K562 (cell line): ENCODE results near the gene ANXA2. TPM values are rescaled to one million over a fixed set of nuclear protein-coding genes. Genes with fewer than 3 reads are reported as not detected.

Experiments used
- ATAC-seq: fragments of 200-7000 bp; cut with Tn5 transposase; 3 replicates; pipeline ENCODE4 v1.9.1; 2020; ENCODE audit warnings: moderate library complexity
- BruUV-seq: library from RNA; stranded (reverse); fragments of 400-500 nt; replicated peaks from 2 replicates; lab custom pipeline; 2021; lab: Mats Ljungman, UMichigan
- CTCF ChIA-PET: fragments of 300-600 bp; formaldehyde crosslinking; extraction: SDS; loops from one replicate; lab custom pipeline; 2021; ENCODE audit warnings: low intra/inter-chr PET ratio; lab: Yijun Ruan, JAX
- POLR2A ChIA-PET: fragments of 300-600, 350-650 bp; sonication (Branson Sonifier 250); formaldehyde crosslinking; extraction: SDS; loops from one replicate; lab custom pipeline; 2021; ENCODE audit warnings: antibody characterized with exemption, inconsistent platforms; lab: Yijun Ruan, JAX
- DNase-seq, 4 experiments: peaks; one replicate each; pipeline versions ENCODE4 v3.0.0 to v3.0.0-alpha.2; 2011 to 2018; ENCODE audit warnings: low spot score in 3 of 4, mixed read lengths in 3 of 4; ENCODE audit errors: extremely low read depth in 1 of 4
- FAIRE-seq: peaks from 2 replicates; lab custom pipeline; 2011; peaks lifted over from hg19 to GRCh38; lab: Jason Lieb, UNC
- H2AFZ ChIP-seq: 2 replicates; pipeline ENCODE4 v1.6.0; 2011; ENCODE audit warnings: low read depth, low read length, control low read depth, inconsistent platforms
- H3K27ac ChIP-seq: fragments of 200-600 bp; 3 replicates; pipeline ENCODE4 v1.8.0; 2011; ENCODE audit warnings: low read depth, mild to moderate bottlenecking, control low read depth, inconsistent platforms, low read length, moderate library complexity, mixed read lengths; ENCODE audit errors: extremely low read depth
- H3K27me3 ChIP-seq, 2 experiments: fragments of 300-600 bp in 1 of 2; 2 replicates in 1 of 2; 3 replicates in 1 of 2; pipeline versions ENCODE4 v1.6.0 to v1.8.0; 2011; ENCODE audit warnings: inconsistent platforms in 2 of 2, low read length in 2 of 2, mild to moderate bottlenecking in 1 of 2, mixed read lengths in 1 of 2, moderate library complexity in 1 of 2; ENCODE audit not compliant: control insufficient read depth in 2 of 2, insufficient read depth in 2 of 2
- H3K36me3 ChIP-seq: fragments of 300-600 bp; 3 replicates; pipeline ENCODE4 v1.8.0; 2011; ENCODE audit warnings: mild to moderate bottlenecking, low read length, inconsistent platforms; ENCODE audit not compliant: control insufficient read depth, insufficient read depth
- H3K4me1 ChIP-seq, 2 experiments: fragments of 200-600 bp in 1 of 2; replicated peaks in 1 of 2; 2 replicates in 1 of 2; 3 replicates in 1 of 2; pipeline versions ENCODE4 v1.5.1 to v1.8.0; 2011; ENCODE audit warnings: inconsistent platforms in 2 of 2, low read length in 2 of 2, mild to moderate bottlenecking in 1 of 2, mixed read lengths in 1 of 2, moderate library complexity in 1 of 2; ENCODE audit not compliant: control insufficient read depth in 2 of 2, insufficient read depth in 2 of 2
- H3K4me2 ChIP-seq: 2 replicates; pipeline ENCODE4 v1.6.1; 2011; ENCODE audit warnings: low read length, control low read depth, inconsistent platforms, mixed read lengths; ENCODE audit not compliant: insufficient read depth
- H3K4me3 ChIP-seq: fragments of 200-600 bp; sonication (generic), shearing (Covaris generic); 2 replicates; pipeline ENCODE4 v1.5.1; 2016; ENCODE audit warnings: control low read depth, inconsistent platforms
- H3K79me2 ChIP-seq: fragments of 200-600 bp; 3 replicates; pipeline ENCODE4 v1.8.0; 2011; ENCODE audit warnings: low read length, inconsistent platforms; ENCODE audit not compliant: control insufficient read depth, insufficient read depth
- H3K9ac ChIP-seq, 2 experiments: 2 replicates each; pipeline versions ENCODE4 v1.6.0 to v1.6.1; 2011; ENCODE audit warnings: low read depth in 2 of 2, low read length in 2 of 2, control low read depth in 1 of 2, inconsistent platforms in 1 of 2, mild to moderate bottlenecking in 1 of 2, mixed read lengths in 1 of 2; ENCODE audit not compliant: insufficient read depth in 1 of 2
- H3K9me1 ChIP-seq: one replicate; pipeline ENCODE4 v1.6.0; 2011; ENCODE audit warnings: inconsistent platforms, mild to moderate bottlenecking, low read length, moderate library complexity; ENCODE audit not compliant: control insufficient read depth, insufficient read depth
- H3K9me3 ChIP-seq: replicated peaks from 2 replicates; pipeline ENCODE4 v1.5.1; 2011; ENCODE audit warnings: low read depth, low read length, inconsistent platforms; ENCODE audit not compliant: control insufficient read depth, insufficient read depth
- H4K20me1 ChIP-seq: replicated peaks from 2 replicates; pipeline ENCODE4 v1.6.1; 2011; ENCODE audit warnings: low read length, inconsistent platforms, mixed read lengths; ENCODE audit not compliant: control insufficient read depth, insufficient read depth
- ARHGAP35 ChIP-seq: fragments of 450-650 bp; IDR thresholded peaks from 2 replicates; pipeline ENCODE4 v1.6.1; 2018; ENCODE audit not compliant: partially characterized antibody
- ETS2 ChIP-seq: IDR thresholded peaks from 2 replicates; pipeline ENCODE4 v1.6.1; 2016; ENCODE audit warnings: borderline replicate concordance, missing genetic modification characterization, mild to moderate bottlenecking, moderate library complexity, missing compliant biosample characterization; ENCODE audit not compliant: poor library complexity, severe bottlenecking
- FIP1L1 ChIP-seq: fragments of 200-400 bp; formaldehyde crosslinking; IDR thresholded peaks from 2 replicates; pipeline ENCODE4 v1.6.1; 2018; ENCODE audit warnings: mild to moderate bottlenecking, low read depth, low read length; ENCODE audit not compliant: poor library complexity, severe bottlenecking
- MCM7 ChIP-seq, 2 experiments: fragments of 450-650 bp; IDR thresholded peaks; 2 replicates each; pipeline ENCODE4 v1.6.1; 2016 to 2018
- NFIX ChIP-seq: fragments of 250-450 bp; sonication (Bioruptor Pico); IDR thresholded peaks from 2 replicates; pipeline ENCODE4 v1.4.0; 2020; ENCODE audit warnings: low read depth, mild to moderate bottlenecking, moderate library complexity
- YY1 ChIP-seq, 3 experiments: IDR thresholded peaks; 2 replicates each; pipeline ENCODE4 v1.6.1; 2011; ENCODE audit warnings: low read length in 2 of 3, mild to moderate bottlenecking in 2 of 3, moderate library complexity in 2 of 3, borderline replicate concordance in 1 of 3, control low read depth in 1 of 3, low read depth in 1 of 3; ENCODE audit not compliant: insufficient read depth in 3 of 3, insufficient replicate concordance in 2 of 3, control insufficient read depth in 1 of 3, insufficient read length in 1 of 3; ENCODE audit errors: extremely low read depth in 1 of 3
- ZBTB17 ChIP-seq: fragments of 450-650 bp; formaldehyde crosslinking; IDR thresholded peaks from 2 replicates; pipeline ENCODE4 v1.4.0; 2020; ENCODE audit warnings: mild to moderate bottlenecking
- ZNF282 ChIP-seq: sonication (generic); formaldehyde crosslinking; IDR thresholded peaks from 2 replicates; pipeline ENCODE4 v1.8.1; 2023; ENCODE audit warnings: missing genetic modification reagents
- WGBS: fragments of 100-300 bp; shearing (Covaris generic); methylation state at CpG from one replicate; pipeline ENCODE4 v1.1.6; 2016; ENCODE audit warnings: low coverage, mixed read lengths; ENCODE audit not compliant: insufficient coverage; ENCODE audit errors: missing lambda C conversion rate; 5-methylcytosine and 5-hydroxymethylcytosine counted together
- in situ Hi-C: fragments of 300-500 bp; cut with MboI; formaldehyde crosslinking; loops from 4 replicates; pipeline ENCODE4 v1.15.0; 2018; ENCODE audit warnings: inconsistent platforms, mixed read lengths
- intact Hi-C: fragments of 100-400 bp; cut with micrococcal nuclease; formaldehyde crosslinking; loops from 2 replicates; pipeline ENCODE4 v1.14.2; 2022
- polyA plus RNA-seq, 8 experiments: library from polyadenylated mRNA; depleted of rRNA in 4 of 8; stranded (reverse) in 5 of 8; unstranded in 3 of 8; fragments of >200 nt; fragmentation: Nextera tagmentation in 2 of 8; fragmentation: Illumina TruSeq in 1 of 8; extraction: Ambion mirVana in 2 of 8; extraction: Trizol in 1 of 8; gene quantifications; 2 replicates each; pipeline versions ENCODE4 v1.2.1 to v1.2.3, GENCODE V29; 2011 to 2014; ENCODE audit warnings: inconsistent platforms in 1 of 8, missing spikeins in 1 of 8
- total RNA-seq, 7 experiments: library from RNA; depleted of rRNA in 6 of 7; stranded (reverse); fragments of >200 nt in 6 of 7; fragmentation: Illumina TruSeq in 2 of 7; extraction: Trizol in 2 of 7; gene quantifications; 2 replicates each; pipeline versions ENCODE4 v1.2.1 to v1.2.3, GENCODE V29; 2011 to 2021; ENCODE audit warnings: low replicate concordance in 1 of 7
- TF ChIP-seq, protein P1 (sequence below), 2 experiments: fragments of 200-800 bp in 1 of 2; sonication (Bioruptor generic) in 1 of 2; sonication (generic) in 1 of 2; formaldehyde crosslinking in 1 of 2; IDR thresholded peaks in 1 of 2; conservative IDR thresholded peaks in 1 of 2; 2 replicates each; pipeline versions ENCODE4 v1.5.0 to v1.6.1; 2016 to 2020; ENCODE audit warnings: missing compliant biosample characterization in 1 of 2, missing genetic modification characterization in 1 of 2, missing genetic modification reagents in 1 of 2
- TF ChIP-seq, protein P2 (sequence below): sonication (generic); formaldehyde crosslinking; IDR thresholded peaks from 2 replicates; pipeline ENCODE4 v1.8.0; 2022; ENCODE audit warnings: missing genetic modification reagents, mild to moderate bottlenecking, moderate library complexity, borderline replicate concordance

The ANXA2 gene
- total and polyA plus RNA-seq, 9 of the 15 experiments (the other 6 are each of a cell fraction or from before 2014, with no cell fraction given): 301 to 1,102 (median 452) TPM

DNA sequence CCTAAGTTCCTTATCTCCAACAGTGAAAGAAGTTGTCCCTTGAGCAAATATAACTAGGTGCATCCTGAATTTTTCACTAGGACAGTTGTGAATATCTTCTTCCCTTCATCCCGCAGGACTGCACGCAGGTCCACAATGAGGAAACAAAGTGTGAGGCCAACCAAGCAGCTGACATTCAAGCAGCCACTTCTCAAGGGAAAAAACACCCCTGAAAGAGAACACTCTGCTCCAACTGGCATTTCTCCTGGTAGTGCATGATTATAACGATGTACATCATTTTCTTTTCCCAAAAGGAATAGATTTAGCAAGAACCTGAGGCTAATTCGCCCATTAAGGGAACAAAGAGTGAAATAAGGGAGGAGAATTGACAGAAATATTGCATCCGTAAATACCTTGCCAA lies 74.5 kb downstream of the ANXA2 start:
- H3K9me1 ChIP-seq: no peaks in the 10 kb centered on the region
- H3K27ac ChIP-seq: no peak overlapping the region
- H3K9me3 ChIP-seq: no peaks in the 10 kb centered on the region
- H3K79me2 ChIP-seq: no peaks in the 10 kb centered on the region
- DNase-seq (no peak), FAIRE-seq (no peak)
- intact Hi-C loops: no loop called here
- H3K27me3 ChIP-seq: peaks cover 6 to 10% of the 10 kb centered on the region in 2 experiments; a peak in 4 of 5 replicates
- no peaks in the 10 kb centered on the region; the same call in 1 of the 2 replicates for H4K20me1 ChIP-seq
- no peaks in the 10 kb centered on the region for H3K36me3 ChIP-seq
- no peaks in the 10 kb centered on the region for H3K4me1 ChIP-seq
- no peak overlapping the region for H3K4me2 ChIP-seq
- no peak overlapping the region for H3K4me3 ChIP-seq
- no peak for TF ChIP-seq ARHGAP35
- no peak for TF ChIP-seq ZNF282 (CRISPR knock-in tag)
- TF ChIP-seq NFIX (CRISPR knock-in tag): no peak
- no peak for TF ChIP-seq ZBTB17 (CRISPR knock-in tag)
- no peak for TF ChIP-seq FIP1L1
- no peak for TF ChIP-seq YY1 (IDR thresholded peaks at IDR 0.05; ENCODE audit: borderline replicate concordance in 1 of 3, control insufficient read depth in 1 of 3, extremely low read depth in 1 of 3, insufficient read depth in 3 of 3, insufficient read length in 1 of 3, insufficient replicate concordance in 2 of 3, low read depth in 1 of 3, low read length in 2 of 3)
- TF ChIP-seq, protein P1, sequence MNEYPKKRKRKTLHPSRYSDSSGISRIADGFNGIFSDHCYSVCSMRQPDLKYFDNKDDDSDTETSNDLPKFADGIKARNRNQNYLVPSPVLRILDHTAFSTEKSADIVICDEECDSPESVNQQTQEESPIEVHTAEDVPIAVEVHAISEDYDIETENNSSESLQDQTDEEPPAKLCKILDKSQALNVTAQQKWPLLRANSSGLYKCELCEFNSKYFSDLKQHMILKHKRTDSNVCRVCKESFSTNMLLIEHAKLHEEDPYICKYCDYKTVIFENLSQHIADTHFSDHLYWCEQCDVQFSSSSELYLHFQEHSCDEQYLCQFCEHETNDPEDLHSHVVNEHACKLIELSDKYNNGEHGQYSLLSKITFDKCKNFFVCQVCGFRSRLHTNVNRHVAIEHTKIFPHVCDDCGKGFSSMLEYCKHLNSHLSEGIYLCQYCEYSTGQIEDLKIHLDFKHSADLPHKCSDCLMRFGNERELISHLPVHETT (CRISPR knock-in tag; conservative IDR thresholded peaks at IDR 0.05 in 1 of 2, IDR thresholded peaks at IDR 0.05 in 1 of 2): no peak
- no peak for TF ChIP-seq ETS2
- TF ChIP-seq, protein P2, sequence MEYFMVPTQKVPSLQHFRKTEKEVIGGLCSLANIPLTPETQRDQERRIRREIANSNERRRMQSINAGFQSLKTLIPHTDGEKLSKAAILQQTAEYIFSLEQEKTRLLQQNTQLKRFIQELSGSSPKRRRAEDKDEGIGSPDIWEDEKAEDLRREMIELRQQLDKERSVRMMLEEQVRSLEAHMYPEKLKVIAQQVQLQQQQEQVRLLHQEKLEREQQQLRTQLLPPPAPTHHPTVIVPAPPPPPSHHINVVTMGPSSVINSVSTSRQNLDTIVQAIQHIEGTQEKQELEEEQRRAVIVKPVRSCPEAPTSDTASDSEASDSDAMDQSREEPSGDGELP (CRISPR knock-in tag): no peak
- no peak for TF ChIP-seq MCM7 (IDR thresholded peaks at IDR 0.05)
- TF ChIP-seq, all 486 proteins: peak for 0
- in situ Hi-C loops: loop anchor here (10.0 kb wide), 1 partner anchor 629 kb away; no protein-coding TSS in a partner anchor
- Histone ChIP-seq H2AFZ (no peak overlapping the region), H3K9ac (no peak overlapping the region)
- POLR2A ChIA-PET: interaction anchor here (0.8 to 1.6 kb wide), 2 partner anchors 8 to 21 kb away, joined by 3 read pairs; no protein-coding TSS in a partner anchor
- ATAC-seq: no peak
- BruUV-seq: no TSS peak
- CTCF ChIA-PET: no interaction called here
- WGBS: 3% methylated on average over 5 of the region's 5 CpGs
